ENCODE results near the gene KDM3A.

DNA sequence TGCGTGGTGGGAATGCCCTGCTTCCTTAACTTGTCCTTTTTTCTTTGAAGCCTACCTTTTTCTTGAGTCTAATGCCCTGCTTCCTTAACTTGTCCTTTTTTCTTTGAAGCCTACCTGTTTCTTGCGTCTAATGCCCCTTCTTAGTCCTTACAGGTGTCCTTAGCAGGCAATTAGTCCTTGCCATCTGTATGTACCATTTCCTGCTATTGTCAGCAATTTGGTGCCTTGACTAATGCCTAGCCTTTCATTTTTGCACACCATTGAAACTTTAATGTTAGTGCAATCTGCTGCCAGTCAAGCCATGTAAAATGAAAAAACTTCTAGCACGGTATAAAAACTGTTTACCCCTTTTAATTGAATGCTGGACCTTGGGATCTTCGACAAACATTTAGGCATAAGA is 4.3 kb downstream of the KDM3A start:
- no peak for TF ChIP-seq POLR2A (IDR thresholded peaks at IDR 0.05; ENCODE audit: extremely low read depth, insufficient read length)
- TF ChIP-seq, protein P1, sequence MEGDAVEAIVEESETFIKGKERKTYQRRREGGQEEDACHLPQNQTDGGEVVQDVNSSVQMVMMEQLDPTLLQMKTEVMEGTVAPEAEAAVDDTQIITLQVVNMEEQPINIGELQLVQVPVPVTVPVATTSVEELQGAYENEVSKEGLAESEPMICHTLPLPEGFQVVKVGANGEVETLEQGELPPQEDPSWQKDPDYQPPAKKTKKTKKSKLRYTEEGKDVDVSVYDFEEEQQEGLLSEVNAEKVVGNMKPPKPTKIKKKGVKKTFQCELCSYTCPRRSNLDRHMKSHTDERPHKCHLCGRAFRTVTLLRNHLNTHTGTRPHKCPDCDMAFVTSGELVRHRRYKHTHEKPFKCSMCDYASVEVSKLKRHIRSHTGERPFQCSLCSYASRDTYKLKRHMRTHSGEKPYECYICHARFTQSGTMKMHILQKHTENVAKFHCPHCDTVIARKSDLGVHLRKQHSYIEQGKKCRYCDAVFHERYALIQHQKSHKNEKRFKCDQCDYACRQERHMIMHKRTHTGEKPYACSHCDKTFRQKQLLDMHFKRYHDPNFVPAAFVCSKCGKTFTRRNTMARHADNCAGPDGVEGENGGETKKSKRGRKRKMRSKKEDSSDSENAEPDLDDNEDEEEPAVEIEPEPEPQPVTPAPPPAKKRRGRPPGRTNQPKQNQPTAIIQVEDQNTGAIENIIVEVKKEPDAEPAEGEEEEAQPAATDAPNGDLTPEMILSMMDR (IDR thresholded peaks at IDR 0.05; ENCODE audit: low read depth, low read length) = no peak

All from NB4 (cell line).